Panc1 (cell line): Measurements from ENCODE around the gene RAP1GAP. TPM values are rescaled to one million over a fixed set of nuclear protein-coding genes. Genes with fewer than 3 reads are reported as not detected.

Experiments
- ATAC-seq: fragments of 200-7000 bp; cut with Tn5 transposase; 2 replicates; pipeline ENCODE4 v1.9.1; 2020; ENCODE audit warnings: mild to moderate bottlenecking, moderate library complexity
- BruUV-seq: library from RNA; stranded (reverse); fragments of 400-500 nt; replicated peaks from 2 replicates; lab custom pipeline; 2021; lab: Mats Ljungman, UMichigan
- CTCF ChIA-PET: fragments of 300-600 bp; sonication (Branson Sonifier 250); formaldehyde crosslinking; loops from one replicate; lab custom pipeline; 2022; ENCODE audit warnings: antibody characterized with exemption; lab: Charles Lee
- POLR2A ChIA-PET: fragments of 300-600 bp; sonication (Branson Sonifier 250); formaldehyde crosslinking; loops from one replicate; lab custom pipeline; 2022; ENCODE audit warnings: antibody characterized with exemption; lab: Charles Lee
- DNase-seq: peaks from one replicate; pipeline ENCODE4 v3.0.0-alpha.2; 2010; ENCODE audit warnings: low read depth, low spot score
- H3K27ac ChIP-seq: 2 replicates; pipeline ENCODE4 v1.5.1; 2011; ENCODE audit warnings: mild to moderate bottlenecking, low read length, inconsistent platforms
- H3K27me3 ChIP-seq: fragments of 200-500 bp; sonication (Bioruptor generic); 2 replicates; pipeline ENCODE4 v1.6.0; 2014; ENCODE audit warnings: low read length, inconsistent platforms; ENCODE audit not compliant: control insufficient read depth, insufficient read depth
- H3K36me3 ChIP-seq: fragments of 200-500 bp; sonication (Bioruptor generic); 2 replicates; pipeline ENCODE4 v1.5.1; 2014; ENCODE audit warnings: inconsistent platforms, mild to moderate bottlenecking, low read length, moderate library complexity; ENCODE audit not compliant: control insufficient read depth, insufficient read depth
- H3K4me1 ChIP-seq: 2 replicates; pipeline ENCODE4 v1.5.1; 2011; ENCODE audit warnings: inconsistent platforms, mild to moderate bottlenecking, low read length, moderate library complexity; ENCODE audit not compliant: control insufficient read depth, insufficient read depth
- H3K4me3 ChIP-seq, 2 experiments: 2 replicates each; pipeline ENCODE4 v1.5.1; 2011 to 2012; ENCODE audit warnings: low read depth in 2 of 2, low read length in 2 of 2, mild to moderate bottlenecking in 2 of 2, inconsistent platforms in 1 of 2, moderate library complexity in 1 of 2
- H3K9me3 ChIP-seq: fragments of 200-500 bp; sonication (Bioruptor generic); 2 replicates; pipeline ENCODE4 v1.5.1; 2014; ENCODE audit warnings: low read depth, mild to moderate bottlenecking, inconsistent platforms, low read length, moderate library complexity; ENCODE audit not compliant: control insufficient read depth, insufficient read depth
- POLR2AphosphoS5 ChIP-seq: IDR thresholded peaks from 2 replicates; pipeline ENCODE4 v1.6.1; 2012; ENCODE audit warnings: mild to moderate bottlenecking, low read depth, low read length, moderate library complexity
- SIN3A ChIP-seq: IDR thresholded peaks from 2 replicates; pipeline ENCODE4 v1.6.1; 2012; ENCODE audit warnings: low read depth, mild to moderate bottlenecking, low read length, moderate library complexity, borderline replicate concordance; ENCODE audit not compliant: insufficient read depth
- TCF7L2 ChIP-seq: IDR thresholded peaks from 2 replicates; pipeline ENCODE4 v1.6.1; 2011; ENCODE audit warnings: mild to moderate bottlenecking, low read depth, low read length, inconsistent platforms
- in situ Hi-C: cut with HindIII; loops from 2 replicates; pipeline ENCODE4 v1.10.0; 2016; ENCODE audit warnings: low sequenced_read_pairs, low pct_unique_long_range_greater_than_20kb
- intact Hi-C: fragments of 100-400 bp; cut with micrococcal nuclease; formaldehyde crosslinking; loops from one replicate; pipeline ENCODE4 v1.10.0; 2022; ENCODE audit not compliant: unreplicated experiment
- total RNA-seq: library from RNA; stranded (reverse); gene quantifications from one replicate; pipeline ENCODE4 v1.2.1, GENCODE V29; 2021; ENCODE audit not compliant: unreplicated experiment
- TF ChIP-seq, protein P1 (sequence below): fragments of 450-650 bp; IDR thresholded peaks from 2 replicates; pipeline ENCODE4 v1.5.1; 2017; ENCODE audit warnings: mild to moderate bottlenecking
- TF ChIP-seq, protein P2 (sequence below), 2 experiments: IDR thresholded peaks; 2 replicates each; pipeline ENCODE4 v1.6.1; 2011 to 2012; ENCODE audit warnings: low read depth in 2 of 2, control low read depth in 1 of 2, low read length in 1 of 2, mild to moderate bottlenecking in 1 of 2, moderate library complexity in 1 of 2; ENCODE audit not compliant: insufficient read depth in 1 of 2

The RAP1GAP gene
- total RNA-seq, 1 experiment from 2014 or later: 4.6 TPM

DNA sequence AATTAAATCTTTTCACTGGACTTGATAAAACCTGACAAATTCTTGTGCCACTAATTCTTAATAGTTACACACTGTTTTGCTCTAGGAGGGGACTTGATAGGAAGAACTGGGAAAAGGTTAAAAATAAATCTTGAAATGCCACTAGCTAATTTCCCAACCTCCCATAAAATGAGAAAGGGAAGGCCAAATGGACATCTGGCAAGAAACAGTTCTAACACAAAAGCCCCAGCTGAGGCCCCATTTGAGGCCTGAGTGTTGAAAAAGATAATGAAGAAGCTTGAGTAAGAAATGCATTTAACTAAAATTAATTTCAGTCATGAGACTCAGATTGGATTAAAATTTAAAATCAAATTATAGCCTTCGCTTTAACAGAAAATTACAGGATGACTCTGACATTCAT lies 11.2 kb upstream of the RAP1GAP start:
- BruUV-seq: no TSS peak
- ChIA-PET CTCF (no interaction called here), POLR2A (no interaction called here)
- Histone ChIP-seq H3K27ac (no peak overlapping the region), H3K4me3 (no peak overlapping the region), H3K9me3 (no peaks in the 10 kb centered on the region), H3K27me3 (no peaks in the 10 kb centered on the region), H3K36me3 (no peaks in the 10 kb centered on the region), H3K4me1 (no peaks in the 10 kb centered on the region)
- in situ Hi-C loops (no loop called here), intact Hi-C loops (no loop called here)
- DNase-seq (no peak), ATAC-seq (no peak)
- no peak for TF ChIP-seq TCF7L2
- no peak for TF ChIP-seq SIN3A
- no peak for TF ChIP-seq POLR2AphosphoS5
- TF ChIP-seq, protein P1, sequence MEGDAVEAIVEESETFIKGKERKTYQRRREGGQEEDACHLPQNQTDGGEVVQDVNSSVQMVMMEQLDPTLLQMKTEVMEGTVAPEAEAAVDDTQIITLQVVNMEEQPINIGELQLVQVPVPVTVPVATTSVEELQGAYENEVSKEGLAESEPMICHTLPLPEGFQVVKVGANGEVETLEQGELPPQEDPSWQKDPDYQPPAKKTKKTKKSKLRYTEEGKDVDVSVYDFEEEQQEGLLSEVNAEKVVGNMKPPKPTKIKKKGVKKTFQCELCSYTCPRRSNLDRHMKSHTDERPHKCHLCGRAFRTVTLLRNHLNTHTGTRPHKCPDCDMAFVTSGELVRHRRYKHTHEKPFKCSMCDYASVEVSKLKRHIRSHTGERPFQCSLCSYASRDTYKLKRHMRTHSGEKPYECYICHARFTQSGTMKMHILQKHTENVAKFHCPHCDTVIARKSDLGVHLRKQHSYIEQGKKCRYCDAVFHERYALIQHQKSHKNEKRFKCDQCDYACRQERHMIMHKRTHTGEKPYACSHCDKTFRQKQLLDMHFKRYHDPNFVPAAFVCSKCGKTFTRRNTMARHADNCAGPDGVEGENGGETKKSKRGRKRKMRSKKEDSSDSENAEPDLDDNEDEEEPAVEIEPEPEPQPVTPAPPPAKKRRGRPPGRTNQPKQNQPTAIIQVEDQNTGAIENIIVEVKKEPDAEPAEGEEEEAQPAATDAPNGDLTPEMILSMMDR: no peak
- TF ChIP-seq, protein P2, sequence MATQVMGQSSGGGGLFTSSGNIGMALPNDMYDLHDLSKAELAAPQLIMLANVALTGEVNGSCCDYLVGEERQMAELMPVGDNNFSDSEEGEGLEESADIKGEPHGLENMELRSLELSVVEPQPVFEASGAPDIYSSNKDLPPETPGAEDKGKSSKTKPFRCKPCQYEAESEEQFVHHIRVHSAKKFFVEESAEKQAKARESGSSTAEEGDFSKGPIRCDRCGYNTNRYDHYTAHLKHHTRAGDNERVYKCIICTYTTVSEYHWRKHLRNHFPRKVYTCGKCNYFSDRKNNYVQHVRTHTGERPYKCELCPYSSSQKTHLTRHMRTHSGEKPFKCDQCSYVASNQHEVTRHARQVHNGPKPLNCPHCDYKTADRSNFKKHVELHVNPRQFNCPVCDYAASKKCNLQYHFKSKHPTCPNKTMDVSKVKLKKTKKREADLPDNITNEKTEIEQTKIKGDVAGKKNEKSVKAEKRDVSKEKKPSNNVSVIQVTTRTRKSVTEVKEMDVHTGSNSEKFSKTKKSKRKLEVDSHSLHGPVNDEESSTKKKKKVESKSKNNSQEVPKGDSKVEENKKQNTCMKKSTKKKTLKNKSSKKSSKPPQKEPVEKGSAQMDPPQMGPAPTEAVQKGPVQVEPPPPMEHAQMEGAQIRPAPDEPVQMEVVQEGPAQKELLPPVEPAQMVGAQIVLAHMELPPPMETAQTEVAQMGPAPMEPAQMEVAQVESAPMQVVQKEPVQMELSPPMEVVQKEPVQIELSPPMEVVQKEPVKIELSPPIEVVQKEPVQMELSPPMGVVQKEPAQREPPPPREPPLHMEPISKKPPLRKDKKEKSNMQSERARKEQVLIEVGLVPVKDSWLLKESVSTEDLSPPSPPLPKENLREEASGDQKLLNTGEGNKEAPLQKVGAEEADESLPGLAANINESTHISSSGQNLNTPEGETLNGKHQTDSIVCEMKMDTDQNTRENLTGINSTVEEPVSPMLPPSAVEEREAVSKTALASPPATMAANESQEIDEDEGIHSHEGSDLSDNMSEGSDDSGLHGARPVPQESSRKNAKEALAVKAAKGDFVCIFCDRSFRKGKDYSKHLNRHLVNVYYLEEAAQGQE (IDR thresholded peaks at IDR 0.05; ENCODE audit: insufficient read depth in 1 of 2, low read depth in 2 of 2, low read length in 1 of 2): no peak

DNA sequence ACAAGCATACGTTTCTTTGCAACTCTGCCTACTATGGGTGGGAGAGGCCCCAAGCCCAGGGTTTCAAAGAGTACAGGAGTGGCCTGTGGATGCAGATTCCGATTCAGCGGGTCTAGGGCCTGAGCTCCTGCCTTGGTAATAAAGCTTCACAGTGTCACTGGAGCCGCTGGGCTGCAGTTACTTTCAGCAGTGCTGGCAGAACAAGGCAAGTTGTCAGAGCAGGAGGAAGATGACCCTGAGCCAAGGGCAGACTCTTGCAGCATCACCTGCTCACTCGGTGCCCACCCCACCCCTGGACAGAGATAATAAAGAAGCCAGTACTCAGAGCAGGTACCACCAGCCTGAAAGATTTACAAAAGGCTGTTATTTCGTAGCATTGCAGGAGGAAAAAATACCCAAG lies 8.0 kb upstream of the RAP1GAP start:
- in situ Hi-C loops: no loop called here
- POLR2A ChIA-PET: no interaction called here
- CTCF ChIA-PET: no interaction called here

More for the DNA sequence above, 8.0 kb upstream of the RAP1GAP start:
- peaks cover 10% of the 10 kb centered on the region for H3K4me1 ChIP-seq
- no peak overlapping the region for H3K27ac ChIP-seq
- H3K27me3 ChIP-seq: no peaks in the 10 kb centered on the region
- intact Hi-C loops: no loop called here
- H3K4me3 ChIP-seq: no peak overlapping the region
- H3K9me3 ChIP-seq: no peaks in the 10 kb centered on the region
- H3K36me3 ChIP-seq: no peaks in the 10 kb centered on the region
- DNase-seq: no peak
- TF ChIP-seq SIN3A: no peak
- TF ChIP-seq POLR2AphosphoS5: no peak
- TF ChIP-seq TCF7L2: no peak
- TF ChIP-seq, protein P1: no peak
- TF ChIP-seq, protein P2 (IDR thresholded peaks at IDR 0.05; ENCODE audit: insufficient read depth in 1 of 2, low read depth in 2 of 2, low read length in 1 of 2): no peak
- no peak for ATAC-seq
- BruUV-seq: no TSS peak
